ENCODE data around the gene EIF2S3. TPM values are rescaled to one million over a fixed set of nuclear protein-coding genes. Genes with fewer than 3 reads are reported as not detected.

EIF2S3 gene
- total and polyA plus RNA-seq, 2 donors (not counting 1 experiment from before 2014, with no cell fraction given): 125 to 272 TPM

DNA sequence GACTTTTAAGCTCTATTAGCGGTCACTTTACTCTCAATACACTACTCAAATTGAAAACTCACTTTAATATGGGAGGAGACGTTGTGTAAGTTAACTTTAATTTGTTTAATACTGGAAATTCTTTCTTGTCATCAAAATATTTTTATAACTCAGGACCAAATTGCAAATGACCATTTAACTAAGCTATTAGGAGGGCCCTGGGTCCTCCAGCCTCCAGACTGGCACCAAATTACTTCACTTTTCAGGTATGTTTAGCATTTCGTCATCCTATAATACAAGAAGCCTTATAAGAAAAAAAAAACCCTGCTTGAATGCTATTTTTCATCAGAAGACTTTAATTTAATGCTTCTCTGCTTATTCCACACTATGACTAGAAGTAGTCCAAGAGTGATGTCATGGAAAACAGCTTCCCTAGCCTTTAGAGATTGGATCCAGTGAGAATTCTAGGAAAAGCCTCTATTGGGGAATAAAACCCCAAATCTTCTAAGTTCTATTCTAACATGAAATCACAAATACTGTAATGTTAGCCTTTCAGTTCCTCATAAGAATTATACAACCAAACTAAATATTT lies 34.4 kb upstream of the EIF2S3 start:
- Histone ChIP-seq H3K9ac (ENCODE audit: low read length) (no peak overlapping the region), H3K4me1 (ENCODE audit: control insufficient read depth in 2 of 2, insufficient read depth in 2 of 2, low read length in 2 of 2) (peaks cover 4 to 7% of the 10 kb centered on the region in 2 donors), H3K27ac (ENCODE audit: low read length in 2 of 2) (no peak overlapping the region), H3K4me2 (replicated peaks; ENCODE audit: low read depth, low read length, poor library complexity, severe bottlenecking) (no peak overlapping the region), H3K36me3 (replicated peaks in 1 of 2; ENCODE audit: control extremely low read depth in 1 of 2, control insufficient read depth in 1 of 2, extremely low read depth in 1 of 2, insufficient read depth in 2 of 2, low read length in 1 of 2) (no peaks in the 10 kb centered on the region), H3K9me3 (ENCODE audit: control extremely low read depth in 1 of 3, control insufficient read depth in 2 of 3, insufficient read depth in 1 of 3, low read length in 2 of 3) (peaks cover 0 to 3% (median 0%) of the 10 kb centered on the region in 3 donors), H3K4me3 (ENCODE audit: control extremely low read depth in 1 of 5, extremely low read depth in 1 of 5, insufficient read depth in 1 of 5, low read depth in 2 of 5, low read length in 4 of 5) (no peak overlapping the region), H3K27me3 (replicated peaks in 1 of 4; ENCODE audit: control extremely low read depth in 1 of 4, control insufficient read depth in 3 of 4, insufficient read depth in 4 of 4, low read length in 3 of 4) (no peaks in the 10 kb centered on the region), H2AFZ (ENCODE audit: insufficient read depth, low read depth, low read length, poor library complexity, severe bottlenecking) (no peak overlapping the region), H3K79me2 (ENCODE audit: control insufficient read depth, insufficient read depth, low read length) (peaks cover 50% of the 10 kb centered on the region), H4K20me1 (ENCODE audit: control insufficient read depth, insufficient read depth, low read length, poor library complexity, severe bottlenecking) (peaks cover 5% of the 10 kb centered on the region)
- POLR2A ChIA-PET: no interaction called here
- ATAC-seq (ENCODE audit: low read depth): no peak
- Mint-ChIP-seq H3K27me3 (no peaks in the 10 kb centered on the region), H3K9me3 (ENCODE audit: insufficient read depth) (no peaks in the 10 kb centered on the region), H3K27ac (no peak overlapping the region), H3K4me1 (peaks cover 34% of the 10 kb centered on the region), H3K4me3 (no peak overlapping the region)
- CTCF ChIA-PET: interaction anchor here (0.5 to 1.4 kb wide), 2 partner anchors 34 to 47 kb away, joined by 4 to 7 read pairs; no protein-coding TSS in a partner anchor
- WGBS (ENCODE audit: insufficient coverage): no CpG with 5 or more reads among the region's 3 CpGs
- intact Hi-C loops (cut with micrococcal nuclease): loop anchor here (10.0 kb wide), 1 partner anchor 276 kb away; the partner anchor contains the start of gene ACOT9
- no peak for DNase-seq
- TF ChIP-seq, protein P1, sequence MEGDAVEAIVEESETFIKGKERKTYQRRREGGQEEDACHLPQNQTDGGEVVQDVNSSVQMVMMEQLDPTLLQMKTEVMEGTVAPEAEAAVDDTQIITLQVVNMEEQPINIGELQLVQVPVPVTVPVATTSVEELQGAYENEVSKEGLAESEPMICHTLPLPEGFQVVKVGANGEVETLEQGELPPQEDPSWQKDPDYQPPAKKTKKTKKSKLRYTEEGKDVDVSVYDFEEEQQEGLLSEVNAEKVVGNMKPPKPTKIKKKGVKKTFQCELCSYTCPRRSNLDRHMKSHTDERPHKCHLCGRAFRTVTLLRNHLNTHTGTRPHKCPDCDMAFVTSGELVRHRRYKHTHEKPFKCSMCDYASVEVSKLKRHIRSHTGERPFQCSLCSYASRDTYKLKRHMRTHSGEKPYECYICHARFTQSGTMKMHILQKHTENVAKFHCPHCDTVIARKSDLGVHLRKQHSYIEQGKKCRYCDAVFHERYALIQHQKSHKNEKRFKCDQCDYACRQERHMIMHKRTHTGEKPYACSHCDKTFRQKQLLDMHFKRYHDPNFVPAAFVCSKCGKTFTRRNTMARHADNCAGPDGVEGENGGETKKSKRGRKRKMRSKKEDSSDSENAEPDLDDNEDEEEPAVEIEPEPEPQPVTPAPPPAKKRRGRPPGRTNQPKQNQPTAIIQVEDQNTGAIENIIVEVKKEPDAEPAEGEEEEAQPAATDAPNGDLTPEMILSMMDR (IDR thresholded peaks at IDR 0.05): no peak
- TF ChIP-seq EZH2 (IDR thresholded peaks at IDR 0.05; ENCODE audit: borderline replicate concordance, insufficient read depth, low read depth, low read length, poor library complexity, severe bottlenecking): no peak

- no peaks in the 10 kb centered on the region for H3K9me3 Mint-ChIP-seq (ENCODE audit: insufficient read depth)
- peak overlapping the region; percentile 85 for H3K4me3 Mint-ChIP-seq
- no peaks in the 10 kb centered on the region for H3K27me3 Mint-ChIP-seq
- CTCF ChIA-PET: interaction anchor here (0.6 kb wide), 1 partner anchor 31 kb away, joined by 3 read pairs; no protein-coding TSS in a partner anchor
- peak overlapping the region; percentile 78 for H3K4me2 ChIP-seq (replicated peaks; ENCODE audit: low read depth, low read length, poor library complexity, severe bottlenecking)
- TF ChIP-seq, protein P1 (IDR thresholded peaks at IDR 0.05): no peak
- TF ChIP-seq EZH2 (IDR thresholded peaks at IDR 0.05; ENCODE audit: borderline replicate concordance, insufficient read depth, low read depth, low read length, poor library complexity, severe bottlenecking): no peak
- no peak overlapping the region for H3K27ac ChIP-seq (ENCODE audit: low read length in 2 of 2)
- H3K36me3 ChIP-seq (replicated peaks in 1 of 2; ENCODE audit: control extremely low read depth in 1 of 2, control insufficient read depth in 1 of 2, extremely low read depth in 1 of 2, insufficient read depth in 2 of 2, low read length in 1 of 2): no peaks in the 10 kb centered on the region
- peaks cover 44% of the 10 kb centered on the region for H3K79me2 ChIP-seq (ENCODE audit: control insufficient read depth, insufficient read depth, low read length)
- POLR2A ChIA-PET: no interaction called here
- H2AFZ ChIP-seq (ENCODE audit: insufficient read depth, low read depth, low read length, poor library complexity, severe bottlenecking): peak overlapping the region; percentile 54
- intact Hi-C loops (cut with micrococcal nuclease): loop anchor here (10.0 kb wide), 1 partner anchor 279 kb away; the partner anchor contains the start of gene ACOT9
- H3K4me1 ChIP-seq (ENCODE audit: control insufficient read depth in 2 of 2, insufficient read depth in 2 of 2, low read length in 2 of 2): peaks cover 4 to 10% of the 10 kb centered on the region in 2 donors
- DNase-seq (no peak), ATAC-seq (ENCODE audit: low read depth) (no peak)
- WGBS (ENCODE audit: insufficient coverage): no CpG with 5 or more reads among the region's 1 CpG
- no peaks in the 10 kb centered on the region for H3K27me3 ChIP-seq (replicated peaks in 1 of 4; ENCODE audit: control extremely low read depth in 1 of 4, control insufficient read depth in 3 of 4, insufficient read depth in 4 of 4, low read length in 3 of 4)
- peaks cover 42% of the 10 kb centered on the region for H3K4me1 Mint-ChIP-seq
- peaks cover 0 to 3% (median 0%) of the 10 kb centered on the region in 3 donors for H3K9me3 ChIP-seq (ENCODE audit: control extremely low read depth in 1 of 3, control insufficient read depth in 2 of 3, insufficient read depth in 1 of 3, low read length in 2 of 3)
- H3K4me3 ChIP-seq (ENCODE audit: control extremely low read depth in 1 of 5, extremely low read depth in 1 of 5, insufficient read depth in 1 of 5, low read depth in 2 of 5, low read length in 4 of 5): peak overlapping the region; percentile 49 to 81 (median 79)
- H4K20me1 ChIP-seq (ENCODE audit: control insufficient read depth, insufficient read depth, low read length, poor library complexity, severe bottlenecking): peaks cover 5% of the 10 kb centered on the region
- peak overlapping the region; percentile 87 for H3K9ac ChIP-seq (ENCODE audit: low read length)
- H3K27ac Mint-ChIP-seq: no peak overlapping the region
These were observed 31.2 kb upstream of the EIF2S3 start for GRCh38 chrX:24023544-24023943.

All from B cell (primary cell).